ENCODE data around the gene CDK19.

Gene CDK19

GRCh38 chr6:110652520-110652919 lies 162.7 kb downstream of the CDK19 start:
- H3K4me1 ChIP-seq (ENCODE audit: control insufficient read depth in 1 of 2, insufficient read depth in 2 of 2, low read length in 2 of 2) = peaks cover 0 to 6% of the 10 kb centered on the region in 2 donors
- H3K9ac ChIP-seq (ENCODE audit: low read depth in 1 of 2, low read length in 2 of 2) = no peak overlapping the region
- no peak overlapping the region for H3K4me3 ChIP-seq (ENCODE audit: low read depth in 1 of 2, low read length in 2 of 2)
- no peaks in the 10 kb centered on the region for H3K36me3 ChIP-seq (ENCODE audit: control insufficient read depth in 1 of 2, insufficient read depth in 2 of 2, low read length in 2 of 2)
- H3K27me3 ChIP-seq (ENCODE audit: control insufficient read depth in 1 of 2, insufficient read depth in 2 of 2, low read length in 2 of 2) = no peaks in the 10 kb centered on the region
- H3K9me3 ChIP-seq (ENCODE audit: control insufficient read depth in 1 of 2, low read length in 2 of 2) = no peaks in the 10 kb centered on the region
- H3K27ac ChIP-seq (ENCODE audit: low read depth, low read length) = no peak overlapping the region

- Histone ChIP-seq H3K4me1 (ENCODE audit: control insufficient read depth in 1 of 2, insufficient read depth in 2 of 2, low read length in 2 of 2) (no peaks in the 10 kb centered on the region), H3K36me3 (ENCODE audit: control insufficient read depth in 1 of 2, insufficient read depth in 2 of 2, low read length in 2 of 2) (peaks cover 0 to 6% of the 10 kb centered on the region in 2 donors), H3K27me3 (ENCODE audit: control insufficient read depth in 1 of 2, insufficient read depth in 2 of 2, low read length in 2 of 2) (no peaks in the 10 kb centered on the region), H3K4me3 (ENCODE audit: low read depth in 1 of 2, low read length in 2 of 2) (no peak overlapping the region), H3K9me3 (ENCODE audit: control insufficient read depth in 1 of 2, low read length in 2 of 2) (no peaks in the 10 kb centered on the region), H3K27ac (ENCODE audit: low read depth, low read length) (no peak overlapping the region), H3K9ac (ENCODE audit: low read depth in 1 of 2, low read length in 2 of 2) (no peak overlapping the region)
Observed at GRCh38 chr6:110650755-110651154, 164.5 kb downstream of the CDK19 start.

GRCh38 chr6:110649704-110650103 lies 165.6 kb downstream of the CDK19 start:
- no peak overlapping the region for H3K27ac ChIP-seq (ENCODE audit: low read depth, low read length)
- no peak overlapping the region for H3K9ac ChIP-seq (ENCODE audit: low read depth in 1 of 2, low read length in 2 of 2)
- peaks cover 0 to 11% of the 10 kb centered on the region in 2 donors for H3K36me3 ChIP-seq (ENCODE audit: control insufficient read depth in 1 of 2, insufficient read depth in 2 of 2, low read length in 2 of 2)
- no peaks in the 10 kb centered on the region for H3K4me1 ChIP-seq (ENCODE audit: control insufficient read depth in 1 of 2, insufficient read depth in 2 of 2, low read length in 2 of 2)
- H3K4me3 ChIP-seq (ENCODE audit: low read depth in 1 of 2, low read length in 2 of 2) = no peak overlapping the region
- H3K9me3 ChIP-seq (ENCODE audit: control insufficient read depth in 1 of 2, low read length in 2 of 2) = no peaks in the 10 kb centered on the region
- H3K27me3 ChIP-seq (ENCODE audit: control insufficient read depth in 1 of 2, insufficient read depth in 2 of 2, low read length in 2 of 2) = no peaks in the 10 kb centered on the region

GRCh38 chr6:110646951-110647910 lies 168.0 kb downstream of the CDK19 start:
- no peaks in the 10 kb centered on the region for H3K4me1 ChIP-seq (ENCODE audit: control insufficient read depth in 1 of 2, insufficient read depth in 2 of 2, low read length in 2 of 2)
- no peak overlapping the region for H3K27ac ChIP-seq (ENCODE audit: low read depth, low read length)
- no peak overlapping the region for H3K9ac ChIP-seq (ENCODE audit: low read depth in 1 of 2, low read length in 2 of 2)
- H3K27me3 ChIP-seq (ENCODE audit: control insufficient read depth in 1 of 2, insufficient read depth in 2 of 2, low read length in 2 of 2) = no peaks in the 10 kb centered on the region
- H3K9me3 ChIP-seq (ENCODE audit: control insufficient read depth in 1 of 2, low read length in 2 of 2) = no peaks in the 10 kb centered on the region
- no peak overlapping the region for H3K4me3 ChIP-seq (ENCODE audit: low read depth in 1 of 2, low read length in 2 of 2)
- peaks cover 0 to 11% of the 10 kb centered on the region in 2 donors for H3K36me3 ChIP-seq (ENCODE audit: control insufficient read depth in 1 of 2, insufficient read depth in 2 of 2, low read length in 2 of 2)

- peaks cover 0 to 11% of the 10 kb centered on the region in 2 donors for H3K36me3 ChIP-seq (ENCODE audit: control insufficient read depth in 1 of 2, insufficient read depth in 2 of 2, low read length in 2 of 2)
- no peaks in the 10 kb centered on the region for H3K9me3 ChIP-seq (ENCODE audit: control insufficient read depth in 1 of 2, low read length in 2 of 2)
- H3K9ac ChIP-seq (ENCODE audit: low read depth in 1 of 2, low read length in 2 of 2) = no peak overlapping the region
- H3K27ac ChIP-seq (ENCODE audit: low read depth, low read length) = no peak overlapping the region
- H3K27me3 ChIP-seq (ENCODE audit: control insufficient read depth in 1 of 2, insufficient read depth in 2 of 2, low read length in 2 of 2) = no peaks in the 10 kb centered on the region
- H3K4me3 ChIP-seq (ENCODE audit: low read depth in 1 of 2, low read length in 2 of 2) = no peak overlapping the region
- H3K4me1 ChIP-seq (ENCODE audit: control insufficient read depth in 1 of 2, insufficient read depth in 2 of 2, low read length in 2 of 2) = no peaks in the 10 kb centered on the region
Observed at GRCh38 chr6:110646419-110646698, 168.9 kb downstream of the CDK19 start.

- no peaks in the 10 kb centered on the region for H3K27me3 ChIP-seq (ENCODE audit: control insufficient read depth in 1 of 2, insufficient read depth in 2 of 2, low read length in 2 of 2)
- H3K4me3 ChIP-seq (ENCODE audit: low read depth in 1 of 2, low read length in 2 of 2) = no peak overlapping the region
- H3K9ac ChIP-seq (ENCODE audit: low read depth in 1 of 2, low read length in 2 of 2) = no peak overlapping the region
- no peak overlapping the region for H3K27ac ChIP-seq (ENCODE audit: low read depth, low read length)
- H3K9me3 ChIP-seq (ENCODE audit: control insufficient read depth in 1 of 2, low read length in 2 of 2) = no peaks in the 10 kb centered on the region
- H3K36me3 ChIP-seq (ENCODE audit: control insufficient read depth in 1 of 2, insufficient read depth in 2 of 2, low read length in 2 of 2) = peaks cover 0 to 11% of the 10 kb centered on the region in 2 donors
- no peaks in the 10 kb centered on the region for H3K4me1 ChIP-seq (ENCODE audit: control insufficient read depth in 1 of 2, insufficient read depth in 2 of 2, low read length in 2 of 2)
Observed at GRCh38 chr6:110645685-110646418, 169.4 kb downstream of the CDK19 start.

- no peaks in the 10 kb centered on the region for H3K9me3 ChIP-seq (ENCODE audit: control insufficient read depth in 1 of 2, low read length in 2 of 2)
- no peaks in the 10 kb centered on the region for H3K27me3 ChIP-seq (ENCODE audit: control insufficient read depth in 1 of 2, insufficient read depth in 2 of 2, low read length in 2 of 2)
- H3K9ac ChIP-seq (ENCODE audit: low read depth in 1 of 2, low read length in 2 of 2) = no peak overlapping the region
- H3K4me3 ChIP-seq (ENCODE audit: low read depth in 1 of 2, low read length in 2 of 2) = no peak overlapping the region
- peaks cover 0 to 11% of the 10 kb centered on the region in 2 donors for H3K36me3 ChIP-seq (ENCODE audit: control insufficient read depth in 1 of 2, insufficient read depth in 2 of 2, low read length in 2 of 2)
- H3K4me1 ChIP-seq (ENCODE audit: control insufficient read depth in 1 of 2, insufficient read depth in 2 of 2, low read length in 2 of 2) = no peaks in the 10 kb centered on the region
- H3K27ac ChIP-seq (ENCODE audit: low read depth, low read length) = no peak overlapping the region
Observed at GRCh38 chr6:110643175-110643574, 172.1 kb downstream of the CDK19 start.

- Histone ChIP-seq H3K27ac (ENCODE audit: low read depth, low read length) (no peak overlapping the region), H3K4me3 (ENCODE audit: low read depth in 1 of 2, low read length in 2 of 2) (no peak overlapping the region), H3K9ac (ENCODE audit: low read depth in 1 of 2, low read length in 2 of 2) (no peak overlapping the region), H3K9me3 (ENCODE audit: control insufficient read depth in 1 of 2, low read length in 2 of 2) (no peaks in the 10 kb centered on the region), H3K36me3 (ENCODE audit: control insufficient read depth in 1 of 2, insufficient read depth in 2 of 2, low read length in 2 of 2) (peaks cover 0 to 11% of the 10 kb centered on the region in 2 donors), H3K27me3 (ENCODE audit: control insufficient read depth in 1 of 2, insufficient read depth in 2 of 2, low read length in 2 of 2) (no peaks in the 10 kb centered on the region), H3K4me1 (ENCODE audit: control insufficient read depth in 1 of 2, insufficient read depth in 2 of 2, low read length in 2 of 2) (no peaks in the 10 kb centered on the region)
Observed at GRCh38 chr6:110642711-110643110, 172.6 kb downstream of the CDK19 start.

GRCh38 chr6:110636781-110637180 lies 178.5 kb downstream of the CDK19 start:
- Histone ChIP-seq H3K27ac (ENCODE audit: low read depth, low read length) (no peak overlapping the region), H3K36me3 (ENCODE audit: control insufficient read depth in 1 of 2, insufficient read depth in 2 of 2, low read length in 2 of 2) (no peaks in the 10 kb centered on the region), H3K9ac (ENCODE audit: low read depth in 1 of 2, low read length in 2 of 2) (no peak overlapping the region), H3K4me3 (ENCODE audit: low read depth in 1 of 2, low read length in 2 of 2) (no peak overlapping the region), H3K4me1 (ENCODE audit: control insufficient read depth in 1 of 2, insufficient read depth in 2 of 2, low read length in 2 of 2) (no peaks in the 10 kb centered on the region), H3K27me3 (ENCODE audit: control insufficient read depth in 1 of 2, insufficient read depth in 2 of 2, low read length in 2 of 2) (no peaks in the 10 kb centered on the region), H3K9me3 (ENCODE audit: control insufficient read depth in 1 of 2, low read length in 2 of 2) (no peaks in the 10 kb centered on the region)

- Histone ChIP-seq H3K4me3 (ENCODE audit: low read depth in 1 of 2, low read length in 2 of 2) (no peak overlapping the region), H3K27me3 (ENCODE audit: control insufficient read depth in 1 of 2, insufficient read depth in 2 of 2, low read length in 2 of 2) (no peaks in the 10 kb centered on the region), H3K36me3 (ENCODE audit: control insufficient read depth in 1 of 2, insufficient read depth in 2 of 2, low read length in 2 of 2) (no peaks in the 10 kb centered on the region), H3K27ac (ENCODE audit: low read depth, low read length) (no peak overlapping the region), H3K4me1 (ENCODE audit: control insufficient read depth in 1 of 2, insufficient read depth in 2 of 2, low read length in 2 of 2) (no peaks in the 10 kb centered on the region), H3K9me3 (ENCODE audit: control insufficient read depth in 1 of 2, low read length in 2 of 2) (no peaks in the 10 kb centered on the region), H3K9ac (ENCODE audit: low read depth in 1 of 2, low read length in 2 of 2) (no peak overlapping the region)
Observed at GRCh38 chr6:110635096-110635495, 180.2 kb downstream of the CDK19 start.
